Endodermal cell (in vitro differentiated cells): ENCODE results near the gene DENND1A. TPM values are rescaled to one million over a fixed set of nuclear protein-coding genes. Genes with fewer than 3 reads are reported as not detected.

ENCODE experiments used
- DNase-seq: peaks from one replicate; pipeline ENCODE4 v3.0.0-alpha.2; 2017
- H3K27ac ChIP-seq: 2 replicates; pipeline ENCODE4 v1.5.1; 2013; ENCODE audit warnings: mild to moderate bottlenecking, low read depth, low read length, moderate library complexity
- H3K27me3 ChIP-seq: 2 replicates; pipeline ENCODE4 v1.6.1; 2013; ENCODE audit warnings: mild to moderate bottlenecking, low read length, moderate library complexity; ENCODE audit not compliant: insufficient read depth, control insufficient read depth, poor library complexity, severe bottlenecking
- H3K36me3 ChIP-seq: 2 replicates; pipeline ENCODE4 v1.7.0; 2013; ENCODE audit warnings: mild to moderate bottlenecking, low read length, moderate library complexity; ENCODE audit not compliant: control insufficient read depth, insufficient read depth
- H3K4me1 ChIP-seq: one replicate; pipeline ENCODE4 v1.7.0; 2013; ENCODE audit warnings: low read length; ENCODE audit not compliant: control insufficient read depth, insufficient read depth
- H3K4me3 ChIP-seq: 2 replicates; pipeline ENCODE4 v1.5.1; 2013; ENCODE audit warnings: mild to moderate bottlenecking, low read length, moderate library complexity
- H3K9ac ChIP-seq: 2 replicates; pipeline ENCODE4 v1.6.1; 2013; ENCODE audit warnings: mild to moderate bottlenecking, low read length, moderate library complexity; ENCODE audit not compliant: poor library complexity, severe bottlenecking; ENCODE audit errors: extremely low read depth
- H3K9me3 ChIP-seq: 2 replicates; pipeline ENCODE4 v1.6.1; 2013; ENCODE audit warnings: mild to moderate bottlenecking, low read length, moderate library complexity; ENCODE audit not compliant: control insufficient read depth
- H3K27ac Mint-ChIP-seq: 2 replicates; pipeline ENCODE4 v1.8.0; 2020; ENCODE audit warnings: mixed read lengths
- H3K27me3 Mint-ChIP-seq: 2 replicates; pipeline ENCODE4 v1.8.0; 2021; ENCODE audit warnings: mild to moderate bottlenecking, mixed read lengths; ENCODE audit not compliant: insufficient read depth
- H3K36me3 Mint-ChIP-seq: 2 replicates; pipeline ENCODE4 v1.8.0; 2020; ENCODE audit warnings: low read depth, mixed read lengths
- H3K4me1 Mint-ChIP-seq: 2 replicates; pipeline ENCODE4 v1.8.0; 2020; ENCODE audit warnings: mixed read lengths
- H3K4me3 Mint-ChIP-seq: 2 replicates; pipeline ENCODE4 v1.8.0; 2020; ENCODE audit warnings: mild to moderate bottlenecking, moderate library complexity, mixed read lengths
- H3K9me3 Mint-ChIP-seq: 2 replicates; pipeline ENCODE4 v1.8.0; 2020; ENCODE audit warnings: mild to moderate bottlenecking, mixed read lengths
- WGBS, 2 experiments: methylation state at CpG; one replicate each; pipeline versions ENCODE4 v1.1.5 to v1.1.7; 2013; ENCODE audit warnings: missing lambda C conversion rate in 2 of 2, mixed read lengths in 1 of 2; ENCODE audit not compliant: insufficient coverage in 1 of 2, insufficient read length in 1 of 2; 5-methylcytosine and 5-hydroxymethylcytosine counted together
- total RNA-seq, 2 donors: library from RNA; stranded (reverse); fragmentation: NEBNext Ultra II Directional in 1 of 2; extraction: Animal tissue kit (Norgen Biotek cat#: 25700) in 1 of 2; gene quantifications; 2 replicates in 1 of 2; 3 replicates in 1 of 2; pipeline ENCODE4 v1.2.1, GENCODE V29; 2021
- TF ChIP-seq, protein P1 (sequence below): fragments of 200-600 bp; sonication (generic); conservative IDR thresholded peaks from 2 replicates; pipeline ENCODE4 v1.5.0; 2021; ENCODE audit warnings: antibody characterized with exemption, mild to moderate bottlenecking

DENND1A gene
- total RNA-seq, 2 donors from 2014 or later: 29.5 to 38.4 TPM

DNA sequence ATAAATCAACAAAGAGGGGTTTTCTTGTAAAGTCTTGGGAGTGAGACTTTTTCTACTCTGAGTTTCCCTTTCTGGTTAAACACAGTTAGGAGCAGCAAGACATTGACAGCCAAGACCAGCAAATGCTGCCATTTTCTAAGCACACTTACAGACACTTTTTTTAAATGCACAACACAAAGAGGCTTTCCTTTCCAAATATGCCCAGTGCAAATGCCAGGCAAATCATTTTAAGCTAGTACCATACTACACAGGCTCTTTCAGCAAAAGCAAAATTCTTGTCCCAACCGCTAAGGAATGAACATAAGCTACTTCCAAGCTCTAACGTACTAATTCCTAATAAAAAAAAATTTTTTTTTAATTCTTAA, 68.2 kb downstream of the DENND1A start:
- Mint-ChIP-seq H3K9me3 (no peaks in the 10 kb centered on the region), H3K27ac (no peak overlapping the region), H3K4me1 (peaks cover 63% of the 10 kb centered on the region), H3K4me3 (no peak overlapping the region), H3K27me3 (no peaks in the 10 kb centered on the region), H3K36me3 (peaks cover 11% of the 10 kb centered on the region)
- WGBS, 2 experiments: 84 to 86% methylated on average over 1 to 2 of the region's 2 CpGs
- Histone ChIP-seq H3K36me3 (no peaks in the 10 kb centered on the region), H3K4me1 (peaks cover 20% of the 10 kb centered on the region), H3K9ac (no peak overlapping the region), H3K9me3 (no peaks in the 10 kb centered on the region), H3K27ac (no peak overlapping the region), H3K27me3 (peaks cover 5% of the 10 kb centered on the region), H3K4me3 (no peak overlapping the region)
- no peak for DNase-seq
- TF ChIP-seq, protein P1, sequence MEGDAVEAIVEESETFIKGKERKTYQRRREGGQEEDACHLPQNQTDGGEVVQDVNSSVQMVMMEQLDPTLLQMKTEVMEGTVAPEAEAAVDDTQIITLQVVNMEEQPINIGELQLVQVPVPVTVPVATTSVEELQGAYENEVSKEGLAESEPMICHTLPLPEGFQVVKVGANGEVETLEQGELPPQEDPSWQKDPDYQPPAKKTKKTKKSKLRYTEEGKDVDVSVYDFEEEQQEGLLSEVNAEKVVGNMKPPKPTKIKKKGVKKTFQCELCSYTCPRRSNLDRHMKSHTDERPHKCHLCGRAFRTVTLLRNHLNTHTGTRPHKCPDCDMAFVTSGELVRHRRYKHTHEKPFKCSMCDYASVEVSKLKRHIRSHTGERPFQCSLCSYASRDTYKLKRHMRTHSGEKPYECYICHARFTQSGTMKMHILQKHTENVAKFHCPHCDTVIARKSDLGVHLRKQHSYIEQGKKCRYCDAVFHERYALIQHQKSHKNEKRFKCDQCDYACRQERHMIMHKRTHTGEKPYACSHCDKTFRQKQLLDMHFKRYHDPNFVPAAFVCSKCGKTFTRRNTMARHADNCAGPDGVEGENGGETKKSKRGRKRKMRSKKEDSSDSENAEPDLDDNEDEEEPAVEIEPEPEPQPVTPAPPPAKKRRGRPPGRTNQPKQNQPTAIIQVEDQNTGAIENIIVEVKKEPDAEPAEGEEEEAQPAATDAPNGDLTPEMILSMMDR: no peak

DNA sequence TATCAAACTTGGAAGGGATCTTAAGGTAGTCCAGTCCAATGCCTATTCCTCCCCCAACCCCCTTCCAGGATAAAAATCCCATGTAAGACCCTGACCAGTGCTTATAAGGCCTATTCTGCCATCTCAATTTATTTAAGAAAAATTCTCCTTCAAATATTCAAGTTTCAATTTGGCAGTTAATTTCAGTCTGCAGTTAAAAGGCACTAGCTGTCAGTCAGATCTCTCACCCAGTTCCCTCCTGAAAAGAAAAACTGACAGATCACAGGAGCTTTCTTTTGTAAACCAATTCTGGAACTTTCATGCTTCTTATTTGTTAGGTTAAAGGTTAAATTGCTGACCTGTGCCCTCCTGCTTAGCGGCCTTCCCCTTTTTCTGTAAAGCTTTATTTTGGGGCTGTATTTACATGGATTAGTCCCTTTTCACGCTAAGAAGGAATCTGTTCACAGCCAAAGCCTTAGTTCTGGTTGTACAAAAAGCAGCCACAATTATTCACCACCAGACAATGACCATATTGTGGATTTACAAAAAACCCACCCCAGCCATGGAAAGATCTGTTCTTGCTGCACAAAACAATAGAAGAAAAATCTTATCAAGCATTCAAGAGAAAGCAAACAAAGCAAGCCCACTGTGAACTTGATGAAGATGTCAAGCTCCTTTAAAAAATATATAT, 68.7 kb downstream of the DENND1A start:
- H3K4me3 ChIP-seq: no peak overlapping the region
- H3K27ac Mint-ChIP-seq: peak overlapping the region; percentile 22
- no peak overlapping the region for H3K4me3 Mint-ChIP-seq
- H3K9me3 ChIP-seq: no peaks in the 10 kb centered on the region
- TF ChIP-seq, protein P1: no peak
- H3K36me3 Mint-ChIP-seq: peaks cover 15% of the 10 kb centered on the region
- H3K4me1 ChIP-seq: peaks cover 20% of the 10 kb centered on the region
- H3K27me3 ChIP-seq: peaks cover 5% of the 10 kb centered on the region
- H3K4me1 Mint-ChIP-seq: peaks cover 60% of the 10 kb centered on the region
- H3K9ac ChIP-seq: no peak overlapping the region
- H3K9me3 Mint-ChIP-seq: no peaks in the 10 kb centered on the region
- 5% methylated on average over 2 of the region's 2 CpGs; no CpG with 5 or more reads in 1 of the 2 experiments for WGBS, 2 experiments
- H3K36me3 ChIP-seq: no peaks in the 10 kb centered on the region
- H3K27ac ChIP-seq: no peak overlapping the region
- H3K27me3 Mint-ChIP-seq: no peaks in the 10 kb centered on the region
- no peak for DNase-seq

DNA sequence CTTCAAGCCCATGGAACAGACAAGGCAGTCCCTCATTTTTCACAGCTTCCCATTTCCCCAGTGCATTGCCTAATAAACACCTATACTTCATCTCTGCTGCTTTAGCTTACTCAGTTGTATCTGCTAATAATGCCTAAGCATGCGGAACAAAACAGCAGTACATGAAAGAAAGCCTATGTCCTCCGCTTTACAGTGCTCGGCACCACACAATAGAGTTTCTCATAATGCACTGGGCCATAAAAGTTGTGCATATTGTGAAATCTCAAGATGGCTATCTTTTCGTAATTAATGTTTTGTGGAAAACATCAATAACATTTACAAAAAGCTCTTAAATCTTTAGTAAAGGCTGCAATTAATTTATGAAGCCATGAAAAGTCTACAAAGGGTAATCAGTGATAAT, 69.3 kb downstream of the DENND1A start:
- Mint-ChIP-seq H3K9me3 (no peaks in the 10 kb centered on the region), H3K27ac (no peak overlapping the region), H3K4me1 (peaks cover 56% of the 10 kb centered on the region), H3K27me3 (no peaks in the 10 kb centered on the region), H3K4me3 (no peak overlapping the region), H3K36me3 (peaks cover 16% of the 10 kb centered on the region)
- H3K4me3 ChIP-seq: no peak overlapping the region
- no peak overlapping the region for H3K27ac ChIP-seq
- peaks cover 5% of the 10 kb centered on the region for H3K27me3 ChIP-seq
- DNase-seq: no peak
- H3K36me3 ChIP-seq: no peaks in the 10 kb centered on the region
- H3K4me1 ChIP-seq: peaks cover 20% of the 10 kb centered on the region
- 88 to 96% methylated on average over 3 to 4 of the region's 4 CpGs for whole genome bisulfite sequencing, 2 experiments
- H3K9me3 ChIP-seq: no peaks in the 10 kb centered on the region
- TF ChIP-seq, protein P1: no peak
- no peak overlapping the region for H3K9ac ChIP-seq
